H9 (cell line): ENCODE data around the gene RACGAP1. TPM values are rescaled to one million over a fixed set of nuclear protein-coding genes. Genes with fewer than 3 reads are reported as not detected.

Experiments
- DNase-seq: peaks from one replicate; pipeline ENCODE4 v3.0.0-alpha.2; 2017
- H2AFZ ChIP-seq: one replicate; pipeline ENCODE4 v1.6.1; 2013; ENCODE audit warnings: mild to moderate bottlenecking, low read length, control low read depth, moderate library complexity
- H2AK5ac ChIP-seq: 2 replicates; pipeline ENCODE4 v1.6.1; 2013; ENCODE audit warnings: low read length, control low read depth, mixed read lengths; ENCODE audit not compliant: insufficient read length
- H2BK120ac ChIP-seq: one replicate; pipeline ENCODE4 v1.6.1; 2013; ENCODE audit warnings: low read depth, mild to moderate bottlenecking, low read length, control low read depth, inconsistent platforms; ENCODE audit not compliant: poor library complexity, severe bottlenecking
- H2BK12ac ChIP-seq: 2 replicates; pipeline ENCODE4 v1.6.1; 2013; ENCODE audit warnings: low read length, control low read depth, mixed read lengths, low read depth; ENCODE audit not compliant: insufficient read length
- H2BK15ac ChIP-seq: 2 replicates; pipeline ENCODE4 v1.6.1; 2013; ENCODE audit warnings: low read depth, low read length, control low read depth
- H2BK20ac ChIP-seq: one replicate; pipeline ENCODE4 v1.6.1; 2013; ENCODE audit warnings: low read depth, mild to moderate bottlenecking, low read length, control low read depth, inconsistent platforms; ENCODE audit not compliant: poor library complexity, severe bottlenecking
- H2BK5ac ChIP-seq: 2 replicates; pipeline ENCODE4 v1.6.1; 2013; ENCODE audit warnings: low read length, control low read depth, mixed read lengths; ENCODE audit not compliant: insufficient read length
- H3K14ac ChIP-seq: 2 replicates; pipeline ENCODE4 v1.6.1; 2013; ENCODE audit warnings: low read length, control low read depth; ENCODE audit not compliant: insufficient read depth
- H3K18ac ChIP-seq: 2 replicates; pipeline ENCODE4 v1.6.1; 2013; ENCODE audit warnings: low read depth, mild to moderate bottlenecking, mixed read lengths, low read length, control low read depth; ENCODE audit not compliant: insufficient read length
- H3K23ac ChIP-seq: 2 replicates; pipeline ENCODE4 v1.6.1; 2013; ENCODE audit warnings: low read length, control low read depth, mixed read lengths, low read depth; ENCODE audit not compliant: insufficient read length
- H3K23me2 ChIP-seq: 2 replicates; pipeline ENCODE4 v1.6.1; 2013; ENCODE audit warnings: low read depth, mild to moderate bottlenecking, mixed read lengths, low read length, control low read depth; ENCODE audit not compliant: insufficient read length, poor library complexity, severe bottlenecking
- H3K27ac ChIP-seq: 2 replicates; pipeline ENCODE4 v1.5.1; 2013; ENCODE audit warnings: low read length, control low read depth, mixed read lengths, low read depth; ENCODE audit not compliant: insufficient read length
- H3K27me3 ChIP-seq: 2 replicates; pipeline ENCODE4 v1.6.1; 2013; ENCODE audit warnings: low read length, control low read depth, inconsistent platforms; ENCODE audit not compliant: insufficient read depth
- H3K4ac ChIP-seq: 2 replicates; pipeline ENCODE4 v1.6.1; 2013; ENCODE audit warnings: low read depth, mild to moderate bottlenecking, control low read depth, inconsistent platforms, low read length, moderate library complexity
- H3K4me1 ChIP-seq: 2 replicates; pipeline ENCODE4 v1.6.1; 2013; ENCODE audit warnings: low read length, control low read depth, inconsistent platforms; ENCODE audit not compliant: insufficient read depth
- H3K4me2 ChIP-seq: 2 replicates; pipeline ENCODE4 v1.6.1; 2013; ENCODE audit warnings: low read length, control low read depth, mixed read lengths; ENCODE audit not compliant: insufficient read length, insufficient read depth
- H3K56ac ChIP-seq: 2 replicates; pipeline ENCODE4 v1.6.1; 2013; ENCODE audit warnings: low read depth, mild to moderate bottlenecking, mixed read lengths, low read length, control low read depth; ENCODE audit not compliant: insufficient read length
- H3K79me1 ChIP-seq: 2 replicates; pipeline ENCODE4 v1.6.1; 2013; ENCODE audit warnings: low read depth, mild to moderate bottlenecking, moderate library complexity, low read length, control low read depth, inconsistent platforms; ENCODE audit not compliant: insufficient read depth, poor library complexity, severe bottlenecking
- H3K79me2 ChIP-seq: 2 replicates; pipeline ENCODE4 v1.6.1; 2013; ENCODE audit warnings: low read length, control low read depth, inconsistent platforms; ENCODE audit not compliant: insufficient read depth
- H3K9ac ChIP-seq: 2 replicates; pipeline ENCODE4 v1.6.1; 2013; ENCODE audit warnings: low read length, control low read depth, mixed read lengths; ENCODE audit not compliant: insufficient read length; ENCODE audit errors: extremely low read depth
- H3K9me3 ChIP-seq: one replicate; pipeline ENCODE4 v1.6.1; 2013; ENCODE audit warnings: low read depth, low read length, inconsistent platforms; ENCODE audit not compliant: control insufficient read depth
- H3T11ph ChIP-seq: one replicate; pipeline ENCODE4 v1.6.1; 2013; ENCODE audit warnings: mild to moderate bottlenecking, low read length, control low read depth, inconsistent platforms
- H4K20me1 ChIP-seq: one replicate; pipeline ENCODE4 v1.6.1; 2013; ENCODE audit not compliant: control insufficient read depth, insufficient read length, insufficient read depth
- H4K5ac ChIP-seq: 2 replicates; pipeline ENCODE4 v1.6.1; 2013; ENCODE audit warnings: low read depth, mild to moderate bottlenecking, mixed read lengths, low read length, control low read depth; ENCODE audit not compliant: insufficient read length
- H4K8ac ChIP-seq: replicated peaks from 2 replicates; pipeline ENCODE4 v1.6.1; 2013; ENCODE audit warnings: low read length, control low read depth, mixed read lengths, low read depth; ENCODE audit not compliant: insufficient read length
- H4K91ac ChIP-seq: 2 replicates; pipeline ENCODE4 v1.6.1; 2013; ENCODE audit warnings: low read depth, mild to moderate bottlenecking, moderate library complexity, mixed read lengths, low read length, control low read depth; ENCODE audit not compliant: insufficient read length
- H3K27ac Mint-ChIP-seq, 3 experiments: 2 replicates in 2 of 3; 3 replicates in 1 of 3; pipeline ENCODE4 v1.8.0; 2020 to 2021; ENCODE audit warnings: mixed read lengths in 3 of 3, mild to moderate bottlenecking in 1 of 3, moderate library complexity in 1 of 3
- H3K27me3 Mint-ChIP-seq: 2 replicates; pipeline ENCODE4 v1.8.0; 2021; ENCODE audit warnings: low read depth, mild to moderate bottlenecking, moderate library complexity, mixed read lengths
- H3K36me3 Mint-ChIP-seq, 3 experiments: 2 replicates in 2 of 3; 3 replicates in 1 of 3; pipeline ENCODE4 v1.8.0; 2020 to 2021; ENCODE audit warnings: low read depth in 3 of 3, mixed read lengths in 3 of 3; ENCODE audit not compliant: insufficient read depth in 1 of 3
- H3K4me1 Mint-ChIP-seq, 2 experiments: 2 replicates each; pipeline ENCODE4 v1.8.0; 2020; ENCODE audit warnings: mixed read lengths in 2 of 2
- H3K4me3 Mint-ChIP-seq, 2 experiments: 2 replicates in 1 of 2; 3 replicates in 1 of 2; pipeline ENCODE4 v1.8.0; 2020 to 2021; ENCODE audit warnings: mild to moderate bottlenecking in 2 of 2, mixed read lengths in 2 of 2, moderate library complexity in 1 of 2
- H3K9me3 Mint-ChIP-seq, 2 experiments: 2 replicates in 1 of 2; 3 replicates in 1 of 2; pipeline ENCODE4 v1.8.0; 2020; ENCODE audit warnings: mild to moderate bottlenecking in 2 of 2, mixed read lengths in 2 of 2, moderate library complexity in 1 of 2
- CTCF ChIP-seq: fragments of 200-600 bp; sonication (generic); conservative IDR thresholded peaks from 3 replicates; pipeline ENCODE4 v1.8.0; 2021; ENCODE audit warnings: antibody characterized with exemption, mild to moderate bottlenecking
- WGBS: extraction: QIAGEN DNeasy Blood & Tissue Kit; methylation state at CpG from one replicate; pipeline ENCODE4 v1.1.7; 2013; ENCODE audit warnings: missing lambda C conversion rate, low lambda C conversion rate, mixed read lengths; ENCODE audit not compliant: insufficient read length; ENCODE audit errors: extremely low coverage; 5-methylcytosine and 5-hydroxymethylcytosine counted together
- total RNA-seq: library from RNA; stranded (reverse); gene quantifications from 2 replicates; pipeline ENCODE4 v1.2.1, GENCODE V29; 2021

RACGAP1 gene
- total RNA-seq, 1 experiment from 2014 or later: 64.8 TPM

GRCh38 chr12:50022903-50023302 is 2.4 kb downstream of the RACGAP1 start:
- Mint-ChIP-seq H3K4me1 (peaks cover 26 to 27% of the 10 kb centered on the region in 2 experiments), H3K9me3 (no peaks in the 10 kb centered on the region; a peak in 1 of 5 replicates), H3K27me3 (no peaks in the 10 kb centered on the region), H3K4me3 (no peak overlapping the region), H3K27ac (peak overlapping the region in 1 of 3 experiments; percentile 29; a peak in 1 of 7 replicates), H3K36me3 (0 out of 7 replicates have a peak, but pooled peaks cover 0 to 2% (median 0%) of the 10 kb centered on the region in 3 experiments)
- no peak overlapping the region for H3K56ac ChIP-seq
- H3K23ac ChIP-seq: no peak overlapping the region
- no peak overlapping the region for H2BK12ac ChIP-seq
- no peak overlapping the region for H3K18ac ChIP-seq
- H2BK5ac ChIP-seq: no peak overlapping the region
- H3K14ac ChIP-seq: no peak overlapping the region
- H3T11ph ChIP-seq: no peak overlapping the region
- H4K20me1 ChIP-seq: no peaks in the 10 kb centered on the region
- no peak overlapping the region for H3K9ac ChIP-seq
- no peak overlapping the region for H2BK20ac ChIP-seq
- H3K27ac ChIP-seq: no peak overlapping the region
- peaks cover 18% of the 10 kb centered on the region; the same call in 1 of the 2 replicates for H3K79me2 ChIP-seq
- no peaks in the 10 kb centered on the region for H3K23me2 ChIP-seq
- peaks cover 2% of the 10 kb centered on the region; the same call in 1 of the 2 replicates for H3K4me1 ChIP-seq
- no CpG with 5 or more reads among the region's 1 CpG for WGBS
- no peak overlapping the region for H2AFZ ChIP-seq
- H3K9me3 ChIP-seq: no peaks in the 10 kb centered on the region
- no peak overlapping the region for H3K4ac ChIP-seq
- no peak overlapping the region for H3K4me2 ChIP-seq
- H2BK15ac ChIP-seq: no peak overlapping the region
- no peak overlapping the region for H2BK120ac ChIP-seq
- no peaks in the 10 kb centered on the region for H3K27me3 ChIP-seq
- H4K91ac ChIP-seq: no peak overlapping the region
- H3K79me1 ChIP-seq: peaks cover 5% of the 10 kb centered on the region
- DNase-seq: no peak
- no peak for TF ChIP-seq CTCF
- no peak overlapping the region for H2AK5ac ChIP-seq
- no peak overlapping the region for H4K5ac ChIP-seq
- H4K8ac ChIP-seq: no peak overlapping the region
